Colonic mucosa (tissue), 4 donors: ENCODE measurements around the gene RPLP2. TPM values are rescaled to one million over a fixed set of nuclear protein-coding genes. Genes with fewer than 3 reads are reported as not detected.

Experiments
- DNase-seq: peaks from one replicate; pipeline ENCODE4 v3.0.0-alpha.2; 2020
- H3K27ac ChIP-seq: fragments of 200-600 bp; one replicate; pipeline ENCODE4 v1.8.0; 2021
- H3K27me3 ChIP-seq: fragments of 200-600 bp; one replicate; pipeline ENCODE4 v1.8.0; 2021
- H3K36me3 ChIP-seq: fragments of 200-600 bp; one replicate; pipeline ENCODE4 v1.8.0; 2021
- H3K4me1 ChIP-seq: fragments of 200-600 bp; one replicate; pipeline ENCODE4 v1.8.0; 2021; ENCODE audit warnings: mild to moderate bottlenecking
- H3K4me3 ChIP-seq: fragments of 200-600 bp; one replicate; pipeline ENCODE4 v1.8.0; 2021
- H3K9ac ChIP-seq, 2 donors: one replicate each; pipeline ENCODE4 v1.7.0; 2013; ENCODE audit warnings: control low read depth in 2 of 2, low read depth in 2 of 2, low read length in 2 of 2
- H3K9me3 ChIP-seq: fragments of 200-600 bp; one replicate; pipeline ENCODE4 v1.8.0; 2021
- CTCF ChIP-seq: fragments of 200-600 bp; IDR thresholded peaks from one replicate; pipeline ENCODE4 v1.8.0; 2022; ENCODE audit warnings: antibody characterized with exemption, mild to moderate bottlenecking
- intact Hi-C: fragments of 100-400 bp; cut with DNase I; formaldehyde crosslinking; loops from one replicate; pipeline ENCODE4 v1.14.1; 2022
- total RNA-seq, 2 donors: library from RNA; stranded (reverse); fragmentation: NEBNext Ultra II Directional in 1 of 2; extraction: Animal tissue kit (Norgen Biotek cat#: 25700) in 1 of 2; gene quantifications; one replicate each; pipeline ENCODE4 v1.2.1, GENCODE V29; 2021
- donor health status: healthy.
- donor health status: DM: no; HTN: no; CAD: no.
- donor health status: DM: no; HTN: no; CAD: no.

RPLP2 gene
- total RNA-seq, 2 donors from 2014 or later: 2,068 to 2,303 TPM

- H3K9me3 ChIP-seq: no peaks in the 10 kb centered on the region
Measured at GRCh38 chr11:826836-827145, 17.0 kb downstream of the RPLP2 start.

DNA sequence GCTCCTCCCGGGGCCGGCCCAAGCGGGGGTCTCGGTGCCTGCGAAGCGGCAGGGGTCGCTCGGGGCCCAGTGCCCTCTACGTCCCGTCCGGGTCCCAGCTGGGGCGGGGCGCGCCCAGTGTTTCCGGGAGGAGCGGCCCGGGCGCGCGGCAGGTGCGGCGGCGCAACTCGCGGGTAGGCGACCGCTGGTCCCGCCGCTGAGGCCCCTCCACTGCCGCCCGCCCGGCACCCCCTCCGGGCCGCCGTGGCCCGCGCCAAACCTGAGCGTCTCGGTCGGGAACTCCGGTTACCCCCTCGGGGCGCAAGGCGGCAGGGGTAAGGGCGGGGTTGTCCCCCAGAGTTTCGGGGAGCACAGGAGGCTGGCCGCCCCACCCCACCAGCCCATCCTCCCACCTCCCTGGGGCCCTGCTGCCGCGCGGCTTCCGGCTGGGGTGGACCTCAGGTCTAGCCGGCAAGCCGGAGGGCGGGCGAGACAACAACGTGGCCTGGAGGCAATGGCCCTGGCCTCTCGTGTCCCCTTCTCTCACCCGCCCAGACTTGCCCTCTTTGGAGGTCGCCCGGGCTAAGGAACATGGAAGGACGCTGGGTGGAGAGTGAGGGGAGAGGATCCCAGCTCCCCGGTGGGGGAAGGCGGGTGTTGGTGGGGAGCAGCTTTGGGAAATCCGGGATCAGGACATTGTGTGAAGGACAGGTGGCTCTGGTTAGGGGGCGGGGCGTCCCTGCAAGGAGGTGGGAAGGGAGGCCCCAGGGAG lies 17.6 kb downstream of the RPLP2 start:
- intact Hi-C loops: no loop called here
- peaks cover 36% of the 10 kb centered on the region for H3K4me1 ChIP-seq
- peak overlapping the region; percentile 93 for H3K27ac ChIP-seq
- H3K36me3 ChIP-seq: peaks cover 7% of the 10 kb centered on the region
- TF ChIP-seq CTCF: no peak
- peaks cover 18% of the 10 kb centered on the region for H3K27me3 ChIP-seq
- DNase-seq: peak; percentile 64
- H3K4me3 ChIP-seq: peak overlapping the region; percentile 41
- peak overlapping the region; percentile 84 to 90 for H3K9ac ChIP-seq
- H3K9me3 ChIP-seq: no peaks in the 10 kb centered on the region

More at GRCh38 chr11:826836-827145, 17.0 kb downstream of the RPLP2 start:
- no peak for DNase-seq
- no peak for TF ChIP-seq CTCF
- Histone ChIP-seq H3K27me3 (peaks cover 18% of the 10 kb centered on the region), H3K9ac (peak overlapping the region; percentile 84), H3K4me1 (peaks cover 35% of the 10 kb centered on the region), H3K4me3 (peak overlapping the region; percentile 41), H3K36me3 (peaks cover 7% of the 10 kb centered on the region), H3K27ac (peak overlapping the region; percentile 93)
- intact Hi-C loops: no loop called here

DNA sequence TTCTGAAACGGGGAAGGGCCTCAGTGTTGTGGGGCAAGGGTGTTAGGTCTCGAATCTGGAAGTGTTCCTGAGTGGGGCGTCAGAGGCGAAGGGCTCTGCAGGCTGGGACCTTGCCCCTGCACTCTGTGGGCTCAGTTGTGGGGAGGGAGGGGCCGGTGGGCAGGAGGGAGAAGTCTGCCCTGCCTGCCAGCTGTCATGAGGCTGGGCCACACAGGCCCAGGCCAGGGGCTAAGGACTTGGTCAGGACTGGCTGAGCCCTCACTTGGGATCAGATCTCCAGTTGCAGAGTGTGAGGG lies 18.1 kb downstream of the RPLP2 start, which contains the start of gene CRACR2B:
CRACR2B (plus strand) TSS at position 23 of the 296 bp plus-strand sequence. CDS start 689 bp downstream, outside the sequence.
- H3K36me3 ChIP-seq: peaks cover 7% of the 10 kb centered on the region
- intact Hi-C loops: no loop called here
- H3K9ac ChIP-seq: peak within 1 kb of the TSS; percentile 84 to 90
- peaks cover 18% of the 10 kb centered on the region for H3K27me3 ChIP-seq
- H3K9me3 ChIP-seq: no peaks in the 10 kb centered on the region
- peak within 1 kb of the TSS; percentile 93 for H3K27ac ChIP-seq
- H3K4me3 ChIP-seq: peak within 1 kb of the TSS; percentile 41
- peak; percentile 77 for DNase-seq
- TF ChIP-seq CTCF: no peak
- H3K4me1 ChIP-seq: peaks cover 39% of the 10 kb centered on the region

DNA sequence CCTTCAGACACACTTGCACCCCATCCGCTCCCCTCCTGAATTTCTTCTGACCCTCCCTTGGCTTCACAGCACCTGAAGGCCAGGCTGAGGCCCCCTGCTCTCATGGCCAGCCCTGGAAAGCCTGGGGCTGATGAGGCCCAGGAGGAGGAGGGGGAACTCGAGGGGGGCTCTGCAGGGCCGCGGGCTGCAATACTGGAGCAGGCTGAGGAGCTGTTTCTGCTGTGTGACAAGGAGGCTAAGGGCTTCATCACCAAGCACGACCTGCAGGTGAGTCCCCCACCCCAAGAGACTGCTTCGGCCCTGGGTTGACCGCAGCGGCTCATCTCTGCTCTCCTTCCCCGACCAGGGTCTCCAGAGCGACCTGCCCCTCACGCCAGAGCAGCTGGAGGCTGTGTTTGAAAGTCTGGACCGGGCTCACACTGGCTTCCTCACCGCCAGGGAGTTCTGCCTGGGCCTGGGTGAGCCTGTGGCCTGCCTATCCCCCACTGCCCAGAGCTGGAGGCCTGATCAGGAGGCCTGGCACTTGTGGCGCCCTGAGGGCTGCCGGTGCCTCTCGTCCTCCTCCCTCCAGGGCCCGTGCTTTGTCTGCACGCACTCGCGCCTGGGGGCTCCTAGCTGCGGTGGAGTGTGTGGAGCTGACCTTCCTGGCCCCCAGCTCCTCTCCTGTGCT lies 18.9 kb downstream of the RPLP2 start:
- TF ChIP-seq CTCF: no peak
- Histone ChIP-seq H3K9me3 (no peaks in the 10 kb centered on the region), H3K27ac (peak overlapping the region; percentile 93), H3K27me3 (peaks cover 18% of the 10 kb centered on the region), H3K4me1 (peaks cover 39% of the 10 kb centered on the region), H3K4me3 (no peak overlapping the region), H3K36me3 (peaks cover 7% of the 10 kb centered on the region), H3K9ac (peak overlapping the region; percentile 55 to 90)
- intact Hi-C loops: no loop called here
- DNase-seq: no peak

- Histone ChIP-seq H3K27me3 (peaks cover 18% of the 10 kb centered on the region), H3K9me3 (no peaks in the 10 kb centered on the region), H3K9ac (peak overlapping the region; percentile 55 to 90), H3K4me1 (peaks cover 40% of the 10 kb centered on the region), H3K27ac (peak overlapping the region; percentile 93), H3K4me3 (peak overlapping the region; percentile 8), H3K36me3 (peaks cover 5% of the 10 kb centered on the region)
- no peak for TF ChIP-seq CTCF
- intact Hi-C loops: no loop called here
- DNase-seq: peak; percentile 58
Measured at GRCh38 chr11:829176-829846, 19.5 kb downstream of the RPLP2 start.
